ENCODE results near the gene SNX12.

Gene SNX12

DNA sequence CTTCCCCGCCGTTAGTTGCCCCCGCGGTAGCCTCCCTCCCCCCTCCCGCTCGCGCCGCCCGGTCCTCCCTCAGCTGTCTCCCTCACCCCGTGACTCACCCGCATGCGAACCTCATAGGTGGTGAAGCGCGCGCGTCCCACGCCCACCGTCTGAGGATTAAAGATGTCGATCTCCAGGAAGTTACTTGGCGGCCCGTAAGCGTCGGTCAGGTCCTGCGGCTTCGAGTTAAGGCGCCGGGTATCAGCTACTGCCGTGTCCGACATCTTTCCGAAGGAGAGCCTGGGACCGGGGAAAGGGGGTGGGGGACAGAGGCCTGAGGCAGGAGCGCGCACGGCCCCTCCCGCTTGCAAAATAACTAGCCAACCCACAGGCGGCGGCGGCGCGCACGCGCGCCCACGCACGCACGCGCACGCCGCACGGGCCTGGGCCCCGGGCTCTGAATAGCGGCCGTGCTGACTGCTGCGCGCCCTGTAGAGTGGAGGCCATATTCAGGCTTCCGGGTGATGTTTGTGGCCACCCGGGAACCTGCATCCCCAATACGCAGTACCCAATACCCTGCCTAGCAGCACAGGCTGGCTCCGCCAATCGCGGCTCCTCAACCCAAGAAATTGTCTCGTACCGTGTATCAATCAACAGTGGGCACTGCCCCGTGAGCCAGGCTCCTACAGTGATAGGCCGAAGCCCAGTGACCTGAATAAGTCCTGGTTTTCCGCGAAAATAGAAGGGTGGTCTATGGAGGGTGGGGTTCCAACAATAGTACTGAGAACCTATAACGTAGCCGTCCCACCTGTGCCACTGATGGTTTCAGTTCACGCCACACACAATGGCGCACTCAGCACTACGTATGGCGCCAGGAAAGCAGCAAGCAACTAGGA lies at the start of gene SNX12:
SNX12 (minus strand) TSS at position 291 of the 875 bp plus-strand sequence; CDS start at position 263, 28 bp downstream.
- Histone ChIP-seq H3K27me3 (ENCODE audit: control insufficient read depth, insufficient read depth, low read length) (no peaks in the 10 kb centered on the region), H2AFZ (peak within 1 kb of the TSS; percentile 95), H3K27ac (peak within 1 kb of the TSS; percentile 87), H3K4me1 (peaks cover 4% of the 10 kb centered on the region), H3K4me3 (ENCODE audit: low read depth, low read length) (peak within 1 kb of the TSS; percentile 76), H3K4me2 (ENCODE audit: low read length) (peak within 1 kb of the TSS; percentile 82), H3K79me2 (peaks cover 5% of the 10 kb centered on the region), H3K9ac (peak within 1 kb of the TSS; percentile 67), H3K36me3 (ENCODE audit: control insufficient read depth, insufficient read depth, low read length) (no peaks in the 10 kb centered on the region), H3K9me3 (ENCODE audit: control insufficient read depth, low read length) (no peaks in the 10 kb centered on the region)
- TF ChIP-seq, protein P1, sequence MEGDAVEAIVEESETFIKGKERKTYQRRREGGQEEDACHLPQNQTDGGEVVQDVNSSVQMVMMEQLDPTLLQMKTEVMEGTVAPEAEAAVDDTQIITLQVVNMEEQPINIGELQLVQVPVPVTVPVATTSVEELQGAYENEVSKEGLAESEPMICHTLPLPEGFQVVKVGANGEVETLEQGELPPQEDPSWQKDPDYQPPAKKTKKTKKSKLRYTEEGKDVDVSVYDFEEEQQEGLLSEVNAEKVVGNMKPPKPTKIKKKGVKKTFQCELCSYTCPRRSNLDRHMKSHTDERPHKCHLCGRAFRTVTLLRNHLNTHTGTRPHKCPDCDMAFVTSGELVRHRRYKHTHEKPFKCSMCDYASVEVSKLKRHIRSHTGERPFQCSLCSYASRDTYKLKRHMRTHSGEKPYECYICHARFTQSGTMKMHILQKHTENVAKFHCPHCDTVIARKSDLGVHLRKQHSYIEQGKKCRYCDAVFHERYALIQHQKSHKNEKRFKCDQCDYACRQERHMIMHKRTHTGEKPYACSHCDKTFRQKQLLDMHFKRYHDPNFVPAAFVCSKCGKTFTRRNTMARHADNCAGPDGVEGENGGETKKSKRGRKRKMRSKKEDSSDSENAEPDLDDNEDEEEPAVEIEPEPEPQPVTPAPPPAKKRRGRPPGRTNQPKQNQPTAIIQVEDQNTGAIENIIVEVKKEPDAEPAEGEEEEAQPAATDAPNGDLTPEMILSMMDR (IDR thresholded peaks at IDR 0.05) = no peak

DNA sequence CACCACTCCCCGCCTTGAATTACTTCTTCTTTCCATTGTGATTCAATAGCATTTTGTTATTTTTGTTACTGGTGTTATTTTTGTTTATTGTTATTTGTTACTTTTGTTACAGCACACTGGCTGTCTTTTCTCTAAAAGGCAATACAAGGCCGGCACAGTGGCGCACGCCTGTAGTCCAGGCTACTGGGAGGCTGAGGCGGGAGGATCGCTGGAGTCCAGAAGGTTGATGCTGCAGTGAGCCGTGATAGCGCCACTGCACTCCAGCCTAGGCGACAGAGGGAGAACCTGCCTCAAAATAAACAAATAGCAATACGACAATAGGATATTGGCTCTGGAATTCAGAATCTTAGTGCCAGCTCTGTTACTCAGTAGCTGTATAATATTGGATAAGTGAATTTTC lies 49.2 kb upstream of the SNX12 start:
- H3K27me3 ChIP-seq (ENCODE audit: control insufficient read depth, insufficient read depth, low read length) = no peaks in the 10 kb centered on the region
- H3K9ac ChIP-seq = no peak overlapping the region
- H3K4me3 ChIP-seq (ENCODE audit: low read depth, low read length) = no peak overlapping the region
- no peaks in the 10 kb centered on the region for H3K79me2 ChIP-seq
- H3K9me3 ChIP-seq (ENCODE audit: control insufficient read depth, low read length) = no peaks in the 10 kb centered on the region
- H3K4me2 ChIP-seq (ENCODE audit: low read length) = no peak overlapping the region
- H3K4me1 ChIP-seq = no peaks in the 10 kb centered on the region
- no peaks in the 10 kb centered on the region for H3K36me3 ChIP-seq (ENCODE audit: control insufficient read depth, insufficient read depth, low read length)
- H2AFZ ChIP-seq = no peak overlapping the region
- TF ChIP-seq, protein P1 (IDR thresholded peaks at IDR 0.05) = no peak
- H3K27ac ChIP-seq = no peak overlapping the region

DNA sequence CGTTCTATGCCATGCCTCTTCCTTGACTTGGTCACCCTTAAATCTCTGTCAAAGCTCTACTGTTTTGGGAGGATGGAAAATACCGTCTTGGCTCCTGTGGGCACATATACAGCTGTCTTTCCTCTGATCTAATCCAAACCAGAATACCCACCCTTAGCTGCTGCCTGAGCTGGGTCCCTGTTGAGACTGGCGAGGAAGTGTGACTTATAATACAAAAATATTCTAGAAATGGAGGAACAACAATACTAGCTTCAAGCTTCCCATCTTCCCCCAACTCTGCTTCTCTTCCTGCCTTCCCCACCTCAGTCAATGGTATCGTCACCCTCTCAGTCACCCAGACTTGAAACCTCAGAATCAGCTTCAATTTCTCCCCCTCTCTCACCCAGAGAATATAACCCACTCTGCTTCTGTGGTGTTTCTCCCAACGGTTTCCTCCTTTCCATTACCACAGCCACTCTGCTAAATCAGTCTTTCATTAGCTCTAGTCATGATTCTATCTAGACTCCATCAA lies 43.8 kb upstream of the SNX12 start:
- Histone ChIP-seq H3K27ac (no peak overlapping the region), H3K27me3 (ENCODE audit: control insufficient read depth, insufficient read depth, low read length) (no peaks in the 10 kb centered on the region), H3K9me3 (ENCODE audit: control insufficient read depth, low read length) (no peaks in the 10 kb centered on the region), H2AFZ (no peak overlapping the region), H3K4me2 (ENCODE audit: low read length) (no peak overlapping the region), H3K79me2 (no peaks in the 10 kb centered on the region), H3K4me1 (no peaks in the 10 kb centered on the region), H3K4me3 (ENCODE audit: low read depth, low read length) (no peak overlapping the region), H3K9ac (no peak overlapping the region), H3K36me3 (ENCODE audit: control insufficient read depth, insufficient read depth, low read length) (no peaks in the 10 kb centered on the region)
- TF ChIP-seq, protein P1 (IDR thresholded peaks at IDR 0.05) = no peak

DNA sequence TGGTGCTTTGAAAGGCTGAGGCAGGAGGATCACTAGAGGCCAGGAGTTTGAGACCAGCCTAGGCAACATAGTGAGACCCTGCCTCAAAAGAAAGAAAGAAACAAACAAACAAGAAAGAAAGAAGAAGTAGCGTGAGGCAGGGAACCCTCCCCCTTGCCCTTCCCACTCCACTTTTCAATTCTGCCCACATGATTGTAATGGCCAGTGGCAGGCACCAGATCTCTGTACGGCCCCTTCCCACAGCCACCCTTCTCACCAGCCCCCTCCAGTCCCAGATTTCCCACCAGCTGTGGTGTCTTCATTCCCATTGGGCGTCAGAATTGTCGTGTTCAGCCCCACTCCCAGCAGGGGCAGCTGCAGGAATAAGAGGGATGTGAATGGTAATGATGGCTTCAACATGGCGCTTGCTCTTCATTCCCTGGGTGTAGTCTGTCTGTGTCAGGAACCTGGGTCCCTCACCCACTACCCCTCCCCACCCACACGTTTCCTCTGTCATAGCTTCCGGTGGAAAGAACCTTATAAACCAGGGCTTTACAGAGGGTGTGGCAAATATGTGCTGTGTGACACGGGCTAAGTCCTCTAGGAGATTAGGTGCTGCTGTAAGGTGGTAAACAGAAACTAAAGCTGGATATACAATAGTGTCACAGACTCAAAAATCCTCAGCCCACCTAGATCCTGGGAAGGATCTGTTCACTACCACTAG lies 43.2 kb upstream of the SNX12 start, which contains the start of gene IL2RG:
IL2RG (minus strand) TSS at position 437 of the 703 bp plus-strand sequence; CDS start at position 399, 38 bp downstream.
- Histone ChIP-seq H3K9me3 (ENCODE audit: control insufficient read depth, low read length) (no peaks in the 10 kb centered on the region), H3K4me1 (no peaks in the 10 kb centered on the region), H2AFZ (no peak within 1 kb of the TSS), H3K36me3 (ENCODE audit: control insufficient read depth, insufficient read depth, low read length) (no peaks in the 10 kb centered on the region), H3K79me2 (no peaks in the 10 kb centered on the region), H3K27me3 (ENCODE audit: control insufficient read depth, insufficient read depth, low read length) (no peaks in the 10 kb centered on the region), H3K27ac (no peak within 1 kb of the TSS), H3K4me2 (ENCODE audit: low read length) (no peak within 1 kb of the TSS), H3K9ac (no peak within 1 kb of the TSS), H3K4me3 (ENCODE audit: low read depth, low read length) (no peak within 1 kb of the TSS)
- TF ChIP-seq, protein P1 (IDR thresholded peaks at IDR 0.05) = no peak

All from parathyroid adenoma (tissue), 2 donors.